Small intestine (tissue), 7 donors: ENCODE measurements around the gene RGPD8. TPM values are rescaled to one million over a fixed set of nuclear protein-coding genes. Genes with fewer than 3 reads are reported as not detected.
"Not testable (repeated sequence)": the region's sequence is repeated elsewhere in the genome, so short reads cannot be mapped to it uniquely, and the experiment has no call there.

Experiments
- DNase-seq, 2 donors: peaks; one replicate each; pipeline versions ENCODE4 v3.0.0 to v3.0.0-alpha.2; 2013
- FAIRE-seq: peaks from 2 replicates; lab custom pipeline; 2012; peaks lifted over from hg19 to GRCh38; lab: Jason Lieb, UNC
- H3K27ac ChIP-seq, 3 donors: one replicate each; pipeline ENCODE4 v1.5.1; 2013; ENCODE audit warnings: low read length in 2 of 3, mild to moderate bottlenecking in 2 of 3, control low read depth in 1 of 3, inconsistent platforms in 1 of 3, low read depth in 1 of 3, moderate library complexity in 1 of 3
- H3K27me3 ChIP-seq, 3 donors: one replicate each; pipeline ENCODE4 v1.6.1; 2013; ENCODE audit warnings: low read length in 3 of 3, inconsistent platforms in 1 of 3; ENCODE audit not compliant: control insufficient read depth in 3 of 3, insufficient read depth in 3 of 3
- H3K36me3 ChIP-seq, 3 donors: one replicate each; pipeline ENCODE4 v1.6.1; 2013; ENCODE audit warnings: low read length in 3 of 3, inconsistent platforms in 1 of 3, low read depth in 1 of 3, mild to moderate bottlenecking in 1 of 3, moderate library complexity in 1 of 3; ENCODE audit not compliant: control insufficient read depth in 3 of 3, insufficient read depth in 2 of 3
- H3K4me1 ChIP-seq, 3 donors: one replicate each; pipeline ENCODE4 v1.6.1; 2013; ENCODE audit warnings: low read length in 2 of 3, inconsistent platforms in 1 of 3, low read depth in 1 of 3, mild to moderate bottlenecking in 1 of 3, moderate library complexity in 1 of 3; ENCODE audit not compliant: control insufficient read depth in 3 of 3, insufficient read depth in 2 of 3
- H3K4me3 ChIP-seq, 3 donors: one replicate each; pipeline ENCODE4 v1.5.1; 2013; ENCODE audit warnings: low read length in 3 of 3, control low read depth in 1 of 3, inconsistent platforms in 1 of 3, low read depth in 1 of 3, mild to moderate bottlenecking in 1 of 3, moderate library complexity in 1 of 3
- H3K9me3 ChIP-seq, 2 donors: one replicate each; pipeline ENCODE4 v1.6.1; 2013; ENCODE audit warnings: low read depth in 1 of 2, low read length in 1 of 2; ENCODE audit not compliant: control insufficient read depth in 2 of 2, insufficient read depth in 1 of 2
- WGBS, 3 donors: extraction: QIAGEN DNeasy Blood & Tissue Kit; methylation state at CpG; one replicate each; pipeline ENCODE4 v1.1.7; 2013; 5-methylcytosine and 5-hydroxymethylcytosine counted together
- polyA plus RNA-seq, 4 donors: library from polyadenylated mRNA; stranded (reverse) in 3 of 4; unstranded in 1 of 4; fragments of 200-250 nt in 3 of 4; fragments of 120-200 nt in 1 of 4; gene quantifications; one replicate each; pipeline versions ENCODE4 v1.2.1 to v1.2.3, GENCODE V29; 2013
- donor health status: healthy with polysubstance abuse.
- donor health status: control.
- donor health status: control.
- donor health status: Bipolar disorder and iron deficiency.
- donor health status: healthy.

The RGPD8 gene
- polyA plus RNA-seq, 4 donors: 0.67 to 3.7 (median 1.6) TPM; not detected in 1

- H3K9me3 ChIP-seq, FAIRE-seq, H3K36me3 ChIP-seq, H3K27me3 ChIP-seq, H3K27ac ChIP-seq, H3K4me3 ChIP-seq, H3K4me1 ChIP-seq, DNase-seq: not testable (repeated sequence)
- WGBS, 3 donors: 78 to 95% (median 91%) methylated on average over 2 of the region's 2 CpGs
Measured at GRCh38 chr2:112352292-112352691, 81.2 kb downstream of the RGPD8 start.

- Histone ChIP-seq H3K36me3 (no peaks in the 10 kb centered on the region), H3K27ac (no peak overlapping the region), H3K9me3 (no peaks in the 10 kb centered on the region), H3K27me3 (no peaks in the 10 kb centered on the region), H3K4me3 (no peak overlapping the region), H3K4me1 (peaks cover 0 to 12% (median 0%) of the 10 kb centered on the region in 3 donors)
- WGBS, 3 donors: 88 to 91% (median 91%) methylated on average over 30 of the region's 30 CpGs
- FAIRE-seq (no peak), DNase-seq (no peak)
Measured at GRCh38 chr2:112345030-112346027, 88.1 kb downstream of the RGPD8 start.

- no peak overlapping the region for H3K4me3 ChIP-seq
- DNase-seq (no peak), FAIRE-seq (no peak)
- peaks cover 0 to 21% (median 0%) of the 10 kb centered on the region in 3 donors for H3K4me1 ChIP-seq
- H3K36me3 ChIP-seq: no peaks in the 10 kb centered on the region
- no peaks in the 10 kb centered on the region for H3K27me3 ChIP-seq
- WGBS, 3 donors: 61 to 81% (median 73%) methylated on average over 1 of the region's 1 CpG
- no peak overlapping the region for H3K27ac ChIP-seq
- no peaks in the 10 kb centered on the region for H3K9me3 ChIP-seq
Measured at GRCh38 chr2:112343827-112344585, 89.4 kb downstream of the RGPD8 start.

GRCh38 chr2:112342067-112342550 is 91.3 kb downstream of the RGPD8 start:
- DNase-seq (no peak), FAIRE-seq (no peak)
- Histone ChIP-seq H3K4me3 (no peak overlapping the region), H3K9me3 (no peaks in the 10 kb centered on the region), H3K4me1 (peaks cover 0 to 21% (median 0%) of the 10 kb centered on the region in 3 donors), H3K36me3 (no peaks in the 10 kb centered on the region), H3K27ac (no peak overlapping the region), H3K27me3 (no peaks in the 10 kb centered on the region)
- WGBS, 3 donors: 73 to 79% (median 75%) methylated on average over 2 of the region's 2 CpGs

- H3K4me1 ChIP-seq: peaks cover 0 to 28% (median 0%) of the 10 kb centered on the region in 3 donors
- H3K27me3 ChIP-seq: no peaks in the 10 kb centered on the region
- peak overlapping the region in 1 of 3 donors; percentile 63 for H3K27ac ChIP-seq
- FAIRE-seq: no peak
- WGBS, 3 donors: 71 to 79% (median 77%) methylated on average over 9 of the region's 9 CpGs
- no peaks in the 10 kb centered on the region for H3K36me3 ChIP-seq
- DNase-seq: peak; percentile 8 to 55
- no peaks in the 10 kb centered on the region for H3K9me3 ChIP-seq
- H3K4me3 ChIP-seq: no peak overlapping the region
Measured at GRCh38 chr2:112340475-112341267, 92.8 kb downstream of the RGPD8 start.

- Histone ChIP-seq H3K4me3 (no peak overlapping the region), H3K9me3 (no peaks in the 10 kb centered on the region), H3K36me3 (no peaks in the 10 kb centered on the region), H3K4me1 (peaks cover 0 to 28% (median 0%) of the 10 kb centered on the region in 3 donors), H3K27ac (peak overlapping the region in 1 of 3 donors; percentile 63), H3K27me3 (no peaks in the 10 kb centered on the region)
- FAIRE-seq (no peak), DNase-seq (no peak)
- WGBS, 3 donors: 13 to 48% (median 39%) methylated on average over 2 of the region's 2 CpGs
Measured at GRCh38 chr2:112339986-112340385, 93.5 kb downstream of the RGPD8 start.

GRCh38 chr2:112335600-112335999 is 97.8 kb downstream of the RGPD8 start:
- Histone ChIP-seq H3K4me3 (no peak overlapping the region), H3K27me3 (no peaks in the 10 kb centered on the region), H3K4me1 (peaks cover 0 to 18% (median 0%) of the 10 kb centered on the region in 3 donors), H3K9me3 (no peaks in the 10 kb centered on the region), H3K36me3 (peaks cover 2 to 9% (median 5%) of the 10 kb centered on the region in 3 donors), H3K27ac (peak overlapping the region in 1 of 3 donors; percentile 49)
- DNase-seq (peak in 1 of 2 donors; percentile 15), FAIRE-seq (no peak)
- WGBS, 3 donors: 93 to 100% (median 97%) methylated on average over 1 of the region's 1 CpG
